ENCODE results near the gene LZTR1.

The LZTR1 gene

DNA sequence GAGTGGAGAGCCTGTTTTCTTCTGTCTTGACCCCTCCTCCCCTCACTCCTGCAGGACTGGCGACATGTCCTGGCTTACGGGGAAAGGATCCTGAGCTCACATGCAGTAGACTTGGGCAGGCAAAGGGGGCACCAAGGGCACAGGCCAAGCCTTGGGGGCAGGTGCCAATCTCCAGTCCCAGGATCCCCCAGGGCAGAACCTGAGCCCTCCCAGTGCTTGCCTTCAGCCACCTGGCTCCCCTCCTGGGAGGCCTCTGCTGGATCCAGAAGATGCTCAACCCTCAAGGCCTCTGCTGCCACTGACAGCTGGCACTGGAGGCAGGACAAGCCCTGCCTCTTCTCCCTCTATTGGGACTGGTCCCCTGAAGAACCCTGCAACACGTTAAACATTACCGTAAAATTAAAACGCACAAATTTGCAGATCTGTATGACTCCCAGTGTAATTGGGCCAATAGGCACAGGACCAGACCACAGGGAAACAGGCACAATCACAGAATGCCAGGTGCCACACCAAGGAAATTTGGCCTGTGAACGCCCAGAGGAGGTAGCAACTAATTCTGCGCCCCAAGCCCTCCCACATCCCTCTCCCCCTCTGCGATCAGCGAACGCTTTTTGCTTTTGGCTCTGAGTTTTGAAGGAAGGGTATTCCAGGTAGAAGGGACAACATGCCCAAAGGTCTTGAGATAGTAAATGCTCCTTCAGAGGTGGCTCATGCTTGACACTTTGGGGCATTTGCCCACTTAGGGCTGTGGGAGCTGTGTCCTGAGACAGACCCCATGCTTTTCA is 967 bp upstream of the LZTR1 start:
- no peak for DNase-seq (ENCODE audit: low spot score)

DNA sequence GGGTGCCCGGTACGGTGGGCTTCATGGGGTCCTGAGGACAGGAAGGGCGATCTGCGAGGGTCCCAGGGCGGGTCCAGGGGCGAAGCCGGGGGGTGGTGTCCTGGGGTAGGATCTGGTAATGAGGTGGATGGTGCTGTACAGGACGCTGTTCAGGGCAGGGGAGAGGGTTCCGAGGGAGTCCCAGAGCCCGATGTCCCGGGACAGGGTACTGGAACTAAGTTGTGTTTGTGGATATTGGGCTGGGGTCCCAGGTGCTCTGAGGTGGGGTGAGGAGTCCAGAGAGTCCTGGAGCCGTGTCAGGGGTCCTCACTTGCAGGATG is 426 bp downstream of the LZTR1 start:
- no peak for DNase-seq (ENCODE audit: low spot score)

DNA sequence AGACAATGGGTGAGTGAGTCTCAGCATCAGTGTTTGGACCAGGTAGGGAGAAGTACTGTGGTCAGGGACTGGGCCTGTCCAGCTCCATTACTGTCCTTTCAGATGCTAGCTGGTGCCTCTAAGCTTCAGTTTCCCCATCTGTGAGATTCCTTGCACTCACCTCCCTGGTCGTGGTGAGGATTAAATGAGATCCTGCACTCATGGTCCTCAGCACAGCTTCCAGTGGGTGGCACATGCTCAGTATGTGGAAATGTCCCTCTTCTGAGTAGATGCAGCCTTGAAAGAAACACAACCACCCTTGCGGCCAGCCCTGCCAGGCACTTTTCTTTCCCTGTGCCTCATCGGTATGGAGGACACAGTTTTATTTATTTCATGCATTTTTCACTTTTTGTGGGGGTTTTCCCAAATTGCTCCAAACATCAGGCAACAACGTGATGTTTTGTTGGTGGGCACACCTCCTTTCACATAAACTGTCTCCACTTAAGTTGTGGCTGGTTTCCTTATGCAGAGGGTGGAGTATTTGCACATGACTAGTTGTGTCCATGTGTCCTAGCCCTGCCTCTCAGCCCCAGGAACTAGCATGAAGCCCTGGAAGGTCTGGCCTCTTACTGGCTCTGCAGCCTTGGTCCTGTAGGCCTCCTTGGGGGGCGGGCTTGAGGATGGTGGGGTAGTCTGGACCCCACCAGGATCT is 1.1 kb downstream of the LZTR1 start:
- DNase-seq (ENCODE audit: low spot score): no peak

DNA sequence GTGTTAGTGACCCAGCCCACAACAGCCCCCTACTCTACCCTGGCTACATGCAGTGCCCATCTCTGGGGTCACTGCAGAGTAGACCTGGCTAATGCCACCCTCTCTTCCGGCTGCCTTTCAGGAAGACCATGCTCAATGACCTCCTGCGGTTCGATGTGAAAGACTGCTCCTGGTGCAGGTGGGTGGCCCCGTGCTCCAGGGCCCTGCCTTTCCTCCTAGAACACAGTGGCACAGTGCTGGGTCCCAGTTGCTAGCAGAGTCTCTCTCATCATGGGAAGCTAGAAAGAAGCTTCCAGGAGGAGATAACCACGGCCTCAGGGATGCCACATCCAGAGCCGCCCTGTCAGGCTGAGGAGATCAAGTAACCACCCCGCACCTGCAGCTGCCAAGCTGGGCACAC is 3.6 kb downstream of the LZTR1 start:
- DNase-seq (ENCODE audit: low spot score): no peak

- no peak for DNase-seq (ENCODE audit: low spot score)
These were observed 4.3 kb downstream of the LZTR1 start for GRCh38 chr22:20986365-20986764.

DNA sequence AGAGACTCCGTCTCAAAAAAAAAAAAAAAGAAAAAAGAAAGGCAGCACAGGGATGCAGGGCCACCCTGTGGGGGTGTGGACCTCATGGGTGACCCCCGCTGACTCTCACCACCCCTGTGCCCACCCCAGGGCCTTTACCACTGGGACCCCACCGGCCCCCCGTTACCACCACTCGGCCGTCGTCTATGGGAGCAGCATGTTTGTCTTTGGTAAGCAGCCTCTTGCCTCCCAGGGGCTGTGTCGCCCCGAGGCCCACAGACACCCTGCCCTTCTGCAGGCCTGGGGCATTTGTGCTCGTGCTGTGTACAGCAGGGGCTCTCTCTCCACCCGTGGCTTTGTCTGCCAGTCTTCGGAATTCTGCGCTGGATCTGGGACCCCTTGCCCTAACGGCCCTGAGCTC is 5.3 kb downstream of the LZTR1 start:
- DNase-seq (ENCODE audit: low spot score): no peak

DNA sequence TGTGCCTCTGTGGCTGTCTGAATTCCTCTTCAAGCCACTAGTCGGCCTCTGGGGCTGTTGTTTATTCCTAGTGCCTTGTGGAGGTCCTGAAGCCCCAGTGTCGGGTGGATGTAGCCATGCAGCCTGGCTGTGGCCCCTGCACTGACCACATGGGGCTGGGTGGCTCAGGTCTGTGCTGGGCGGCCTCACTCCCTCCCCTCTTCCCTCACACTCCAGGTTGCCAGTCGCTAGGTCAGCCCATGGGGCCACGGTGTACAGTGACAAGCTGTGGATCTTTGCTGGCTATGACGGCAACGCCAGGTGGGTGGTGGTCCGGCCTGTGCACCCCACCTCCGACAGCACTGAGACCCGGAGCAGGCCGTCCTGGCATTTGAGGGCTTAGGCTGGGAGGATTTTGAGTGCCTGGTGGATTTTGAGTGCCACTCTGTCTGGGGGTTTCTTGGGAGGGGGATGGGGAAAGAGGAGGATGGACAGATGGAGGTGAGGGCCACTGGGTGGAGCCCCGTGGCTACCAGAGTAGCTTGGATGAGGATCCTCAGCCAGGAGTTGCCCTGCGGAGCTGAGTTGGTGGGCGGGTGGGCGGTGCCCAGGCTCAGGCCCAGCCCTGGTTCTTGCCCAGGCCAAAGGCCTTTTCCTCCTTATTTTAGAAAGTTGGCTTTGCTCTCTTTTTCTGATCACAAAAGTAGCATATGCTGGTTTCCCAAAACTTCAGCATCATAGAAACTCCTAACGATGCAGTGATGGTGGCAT is 6.7 kb downstream of the LZTR1 start:
- no peak for DNase-seq (ENCODE audit: low spot score)

GRCh38 chr22:20989323-20990138 is 7.4 kb downstream of the LZTR1 start:
- DNase-seq (ENCODE audit: low spot score): no peak

- no peak for DNase-seq (ENCODE audit: low spot score)
These were observed 8.4 kb downstream of the LZTR1 start for GRCh38 chr22:20990184-20991180.

GRCh38 chr22:20991252-20992055 is 9.4 kb downstream of the LZTR1 start:
- DNase-seq (ENCODE audit: low spot score): no peak

DNA sequence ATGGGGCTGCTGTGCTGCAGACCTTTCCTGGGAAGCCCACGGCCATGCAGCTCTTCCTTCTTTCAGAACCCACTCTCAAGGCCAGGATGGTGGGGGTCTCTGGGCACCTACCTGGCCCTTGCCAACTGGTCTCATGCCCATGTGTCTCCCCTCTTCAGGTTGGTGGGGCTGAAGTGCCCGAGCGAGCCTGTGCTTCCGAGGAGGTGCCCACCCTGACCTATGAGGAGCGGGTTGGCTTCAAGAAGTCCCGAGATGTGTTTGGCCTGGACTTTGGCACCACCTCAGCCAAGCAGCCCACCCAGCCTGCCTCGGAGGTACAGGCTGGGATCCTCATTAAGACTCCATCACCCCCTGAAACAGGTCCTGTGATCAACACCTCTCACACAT is 10.0 kb downstream of the LZTR1 start:
- DNase-seq (ENCODE audit: low spot score): no peak

GRCh38 chr22:20992456-20993303 is 10.6 kb downstream of the LZTR1 start:
- DNase-seq (ENCODE audit: low spot score): no peak

DNA sequence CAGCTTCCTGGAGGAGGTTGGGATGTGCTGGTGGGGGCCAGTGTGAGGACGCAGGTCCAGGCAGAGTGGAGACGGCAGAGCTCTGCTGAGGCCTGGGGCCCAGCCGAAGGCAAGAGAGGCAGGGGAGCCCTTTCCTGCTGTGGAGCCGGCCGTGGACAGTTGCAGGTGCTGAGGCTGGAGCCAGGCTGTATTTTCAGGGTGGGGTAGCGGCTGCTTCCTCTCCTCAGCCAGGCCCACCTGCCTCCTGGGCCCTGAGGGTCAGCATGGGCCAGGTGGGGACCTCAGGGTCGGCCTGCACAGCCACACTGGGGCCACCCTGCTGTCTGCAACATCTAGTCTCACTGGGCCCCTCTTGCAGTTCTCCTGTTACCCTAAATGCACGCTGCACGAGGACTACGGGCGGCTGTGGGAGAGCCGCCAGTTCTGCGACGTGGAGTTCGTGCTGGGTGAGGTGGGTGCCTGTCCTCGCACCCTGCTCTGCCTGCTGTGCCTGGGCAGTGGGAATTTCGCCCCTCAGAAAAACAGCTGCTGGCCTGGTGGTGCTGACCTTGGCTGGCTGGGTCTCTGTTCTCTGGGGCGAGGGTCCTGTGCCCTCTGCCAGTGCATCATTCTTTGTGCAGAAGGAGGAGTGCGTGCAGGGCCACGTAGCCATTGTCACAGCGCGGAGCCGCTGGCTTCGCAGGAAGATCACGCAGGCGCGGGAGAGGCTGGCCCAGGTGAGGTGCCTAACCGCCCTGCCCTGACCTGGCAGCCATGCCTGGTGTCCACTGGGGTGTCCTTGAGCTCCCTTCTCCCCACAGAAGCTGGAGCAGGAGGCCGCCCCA is 11.4 kb downstream of the LZTR1 start:
- no peak for DNase-seq (ENCODE audit: low spot score)

GRCh38 chr22:20994128-20994901 is 12.2 kb downstream of the LZTR1 start:
- no peak for DNase-seq (ENCODE audit: low spot score)

DNA sequence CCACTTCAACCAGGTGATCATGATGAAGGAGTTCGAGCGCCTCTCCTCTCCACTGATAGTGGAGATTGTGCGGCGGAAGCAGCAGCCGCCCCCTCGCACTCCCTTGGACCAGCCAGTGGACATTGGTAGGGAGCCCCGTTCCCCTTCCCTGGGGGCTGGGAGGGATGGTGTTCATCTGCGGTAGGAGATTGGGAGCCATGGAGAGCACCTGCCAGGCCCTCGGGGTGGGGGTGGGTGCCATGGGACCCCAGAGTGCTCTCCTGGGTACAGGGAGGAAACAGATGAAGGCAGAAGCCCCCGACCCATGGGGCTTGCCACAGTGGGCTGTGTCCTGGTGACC is 12.8 kb downstream of the LZTR1 start:
- no peak for DNase-seq (ENCODE audit: low spot score)

DNA sequence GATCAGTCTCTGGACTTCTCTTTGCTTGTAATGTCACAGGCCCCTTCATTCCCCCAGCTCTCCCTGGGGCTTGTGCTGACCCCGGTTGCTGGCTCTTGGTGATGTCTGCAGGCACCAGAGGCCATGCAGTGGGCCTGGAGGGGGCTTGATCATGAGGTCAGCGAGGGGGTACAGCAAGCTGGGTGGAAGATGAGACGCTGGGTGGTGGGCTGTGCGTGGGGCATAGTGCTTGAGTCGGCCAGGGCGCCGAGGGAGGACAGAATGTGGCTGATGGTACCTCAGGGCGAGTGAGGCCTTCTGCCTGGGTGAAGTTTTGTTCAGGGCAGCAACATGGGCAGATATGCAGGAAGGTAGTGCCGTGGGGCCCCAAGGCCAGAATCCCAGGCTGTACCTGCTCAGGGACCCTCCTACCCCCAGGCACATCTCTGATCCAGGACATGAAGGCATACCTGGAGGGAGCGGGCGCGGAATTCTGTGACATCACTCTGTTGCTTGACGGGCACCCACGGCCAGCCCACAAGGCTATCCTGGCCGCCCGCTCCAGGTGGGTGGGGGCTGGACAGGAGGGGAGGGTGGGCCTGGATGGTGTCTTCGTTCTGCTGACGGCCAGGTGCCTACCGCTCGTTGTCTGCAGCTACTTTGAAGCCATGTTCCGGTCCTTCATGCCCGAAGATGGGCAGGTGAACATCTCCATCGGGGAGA is 13.4 kb downstream of the LZTR1 start:
- no peak for DNase-seq (ENCODE audit: low spot score)

- no peak for DNase-seq (ENCODE audit: low spot score)
These were observed 13.9 kb downstream of the LZTR1 start for GRCh38 chr22:20996031-20996410.

Measured in SK-N-DZ (cell line).